ENCODE results near the gene NTNG1. TPM values are rescaled to one million over a fixed set of nuclear protein-coding genes. Genes with fewer than 3 reads are reported as not detected.

NTNG1 gene
- total and polyA plus RNA-seq, 2 of the 13 experiments (the other 11 are each of a cell fraction or from before 2014, with no cell fraction given) = not detected

DNA sequence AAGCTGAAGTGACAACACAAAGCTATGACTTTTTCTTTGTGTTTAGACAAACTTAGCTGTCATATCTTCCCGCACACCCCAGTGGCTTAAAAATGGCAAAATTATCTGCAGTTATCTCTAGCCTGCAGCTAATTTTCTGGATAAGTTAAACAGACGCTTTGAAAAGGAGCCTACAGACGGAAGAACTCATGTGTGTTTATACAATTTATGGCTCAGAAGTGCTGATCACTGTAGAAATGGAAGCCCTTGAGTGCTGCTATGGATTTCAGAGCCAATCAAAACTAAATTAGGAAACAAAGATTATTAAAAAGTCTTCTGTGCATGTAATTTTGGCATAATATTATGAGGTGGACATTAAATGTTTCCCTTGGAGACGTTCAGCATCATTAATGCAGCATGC, 11.6 kb downstream of the NTNG1 start:
- H3K36me3 ChIP-seq (replicated peaks in 1 of 2; ENCODE audit: control insufficient read depth in 1 of 2, insufficient read depth in 2 of 2, low read length in 2 of 2) = no peaks in the 10 kb centered on the region
- H4K20me1 ChIP-seq (ENCODE audit: insufficient read depth, low read length) = no peaks in the 10 kb centered on the region
- no peaks in the 10 kb centered on the region for H3K27me3 ChIP-seq (ENCODE audit: control insufficient read depth in 1 of 2, insufficient read depth in 2 of 2, low read length in 2 of 2)
- no peak for DNase-seq (ENCODE audit: low spot score)
- no TSS peak for BruUV-seq (replicated peaks)
- no peak for TF ChIP-seq ZNF550 (CRISPR knock-in tag; IDR thresholded peaks at IDR 0.05; ENCODE audit: borderline replicate concordance)
- TF ChIP-seq, protein P1, sequence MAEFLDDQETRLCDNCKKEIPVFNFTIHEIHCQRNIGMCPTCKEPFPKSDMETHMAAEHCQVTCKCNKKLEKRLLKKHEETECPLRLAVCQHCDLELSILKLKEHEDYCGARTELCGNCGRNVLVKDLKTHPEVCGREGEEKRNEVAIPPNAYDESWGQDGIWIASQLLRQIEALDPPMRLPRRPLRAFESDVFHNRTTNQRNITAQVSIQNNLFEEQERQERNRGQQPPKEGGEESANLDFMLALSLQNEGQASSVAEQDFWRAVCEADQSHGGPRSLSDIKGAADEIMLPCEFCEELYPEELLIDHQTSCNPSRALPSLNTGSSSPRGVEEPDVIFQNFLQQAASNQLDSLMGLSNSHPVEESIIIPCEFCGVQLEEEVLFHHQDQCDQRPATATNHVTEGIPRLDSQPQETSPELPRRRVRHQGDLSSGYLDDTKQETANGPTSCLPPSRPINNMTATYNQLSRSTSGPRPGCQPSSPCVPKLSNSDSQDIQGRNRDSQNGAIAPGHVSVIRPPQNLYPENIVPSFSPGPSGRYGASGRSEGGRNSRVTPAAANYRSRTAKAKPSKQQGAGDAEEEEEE (CRISPR knock-in tag; IDR thresholded peaks at IDR 0.05; ENCODE audit: borderline replicate concordance) = no peak
- no peak overlapping the region for H3K4me3 ChIP-seq (replicated peaks in 1 of 3; ENCODE audit: insufficient read depth in 1 of 3, low read depth in 2 of 3, low read length in 3 of 3)
- 3% methylated on average over 4 of the region's 4 CpGs for WGBS (ENCODE audit: low lambda C conversion rate)
- no peaks in the 10 kb centered on the region for H3K9me3 ChIP-seq (ENCODE audit: low read length)
- H3K27ac ChIP-seq (ENCODE audit: extremely low read length, insufficient read depth, low read length) = no peak overlapping the region
- no peak overlapping the region for H3K9ac ChIP-seq (ENCODE audit: insufficient read depth, low read depth, low read length)
- H3K4me2 ChIP-seq (ENCODE audit: low read depth, low read length) = no peak overlapping the region
- no peaks in the 10 kb centered on the region for H3K79me2 ChIP-seq (ENCODE audit: insufficient read depth, low read length)
- no peak overlapping the region for H2AFZ ChIP-seq (ENCODE audit: low read length)
- ChIA-PET CTCF (ENCODE audit: low intra/inter-chr PET ratio, low total read pairs) (no interaction called here), POLR2A (no interaction called here)
- no peak for FAIRE-seq
- H3K4me1 ChIP-seq (ENCODE audit: insufficient read depth, low read length) = no peaks in the 10 kb centered on the region
- in situ Hi-C loops (cut with HindIII; ENCODE audit: extremely low pct_ligation_motif_present, low pct_unique_long_range_greater_than_20kb) (no loop called here), intact Hi-C loops (cut with micrococcal nuclease; ENCODE audit: unreplicated experiment) (no loop called here)
- no peak for ATAC-seq

DNA sequence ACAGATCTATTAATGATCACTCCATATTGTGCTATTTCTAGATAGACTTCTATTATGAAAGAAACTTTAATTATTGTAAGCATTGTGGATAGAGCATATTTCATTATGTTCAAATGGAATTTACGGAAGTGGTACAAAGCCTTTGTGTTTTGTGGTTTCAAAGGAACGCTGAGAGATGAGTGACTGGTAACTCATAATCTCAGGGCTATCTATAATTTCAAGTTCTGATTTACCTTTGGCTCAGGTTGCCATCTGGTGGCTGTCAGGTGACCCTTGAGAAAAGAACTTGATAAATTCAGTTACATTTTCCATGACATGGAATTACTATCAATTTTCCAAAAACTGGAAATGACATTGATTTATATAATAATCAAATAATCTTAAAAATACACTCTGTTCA, 12.2 kb downstream of the NTNG1 start:
- no peaks in the 10 kb centered on the region for H3K27me3 ChIP-seq (ENCODE audit: control insufficient read depth in 1 of 2, insufficient read depth in 2 of 2, low read length in 2 of 2)
- no peak overlapping the region for H3K27ac ChIP-seq (ENCODE audit: extremely low read length, insufficient read depth, low read length)
- CTCF ChIA-PET (ENCODE audit: low intra/inter-chr PET ratio, low total read pairs) = no interaction called here
- no peak overlapping the region for H3K4me2 ChIP-seq (ENCODE audit: low read depth, low read length)
- POLR2A ChIA-PET = no interaction called here
- intact Hi-C loops (cut with micrococcal nuclease; ENCODE audit: unreplicated experiment) = no loop called here
- no peaks in the 10 kb centered on the region for H3K4me1 ChIP-seq (ENCODE audit: insufficient read depth, low read length)
- in situ Hi-C loops (cut with HindIII; ENCODE audit: extremely low pct_ligation_motif_present, low pct_unique_long_range_greater_than_20kb) = no loop called here
- no peak overlapping the region for H3K4me3 ChIP-seq (replicated peaks in 1 of 3; ENCODE audit: insufficient read depth in 1 of 3, low read depth in 2 of 3, low read length in 3 of 3)
- no TSS peak for BruUV-seq (replicated peaks)
- H3K9ac ChIP-seq (ENCODE audit: insufficient read depth, low read depth, low read length) = no peak overlapping the region
- no peak overlapping the region for H2AFZ ChIP-seq (ENCODE audit: low read length)
- ATAC-seq (no peak), DNase-seq (ENCODE audit: low spot score) (peak; percentile 2), FAIRE-seq (no peak)
- no peaks in the 10 kb centered on the region for H4K20me1 ChIP-seq (ENCODE audit: insufficient read depth, low read length)
- TF ChIP-seq GTF3A (CRISPR knock-in tag; conservative IDR thresholded peaks at IDR 0.05) = no peak
- TF ChIP-seq ZNF251 (CRISPR knock-in tag; IDR thresholded peaks at IDR 0.05) = no peak
- no peak for TF ChIP-seq ZNF670 (CRISPR knock-in tag; IDR thresholded peaks at IDR 0.05; ENCODE audit: borderline replicate concordance)
- no peak for TF ChIP-seq NFRKB (IDR thresholded peaks at IDR 0.05)
- WGBS (ENCODE audit: low lambda C conversion rate) = 3% methylated on average over 2 of the region's 2 CpGs
- H3K9me3 ChIP-seq (ENCODE audit: low read length) = no peaks in the 10 kb centered on the region
- no peaks in the 10 kb centered on the region for H3K36me3 ChIP-seq (replicated peaks in 1 of 2; ENCODE audit: control insufficient read depth in 1 of 2, insufficient read depth in 2 of 2, low read length in 2 of 2)
- no peaks in the 10 kb centered on the region for H3K79me2 ChIP-seq (ENCODE audit: insufficient read depth, low read length)
